Measurements from ENCODE around the gene PSMA5.

PSMA5 gene

GRCh38 chr1:109365642-109366204 is 60.5 kb downstream of the PSMA5 start:
- DNase-seq, result no peak

- DNase-seq, result no peak
These were observed 64.6 kb downstream of the PSMA5 start for GRCh38 chr1:109361649-109362048.

- DNase-seq, result no peak
These were observed 65.2 kb downstream of the PSMA5 start for GRCh38 chr1:109361069-109361468.

- DNase-seq, result peak; percentile 41
These were observed 68.6 kb downstream of the PSMA5 start for GRCh38 chr1:109357616-109358015.

- no peak for DNase-seq
These were observed 69.3 kb downstream of the PSMA5 start for GRCh38 chr1:109356915-109357314.

- no peak for DNase-seq
These were observed 69.7 kb downstream of the PSMA5 start for GRCh38 chr1:109356505-109356904.

GRCh38 chr1:109354929-109355328 is 71.3 kb downstream of the PSMA5 start:
- DNase-seq, result no peak

- no peak for DNase-seq
These were observed 74.8 kb downstream of the PSMA5 start for GRCh38 chr1:109351457-109351856.

- DNase-seq, result peak; percentile 19
These were observed 75.6 kb downstream of the PSMA5 start for GRCh38 chr1:109350655-109351054.

- DNase-seq, result no peak
These were observed 76.1 kb downstream of the PSMA5 start for GRCh38 chr1:109350182-109350581.

Measured in NCI-H1092 treated with DMSO at 0.1 percent for 48 hours (cell line).